Measurements from ENCODE around the gene TMEM198. TPM values are rescaled to one million over a fixed set of nuclear protein-coding genes. Genes with fewer than 3 reads are reported as not detected.

TMEM198 gene
- total and polyA plus RNA-seq, 2 of the 4 experiments (the other 2 are of a cell fraction): 0.18 to 2.2 TPM

- Histone ChIP-seq H2BK5ac (ENCODE audit: low read depth, low read length, poor library complexity, severe bottlenecking) (no peak overlapping the region), H3K9me1 (ENCODE audit: insufficient read depth, low read length) (peaks cover under 1% of the 10 kb centered on the region; the same call in 1 of the 2 replicates), H2BK120ac (ENCODE audit: low read depth, low read length) (no peak overlapping the region), H3K79me1 (ENCODE audit: low read depth in 1 of 2, low read length in 2 of 2) (peaks cover 4 to 13% of the 10 kb centered on the region in 2 experiments; a peak in 3 of 4 replicates), H3K9me3 (ENCODE audit: control insufficient read depth, insufficient read depth, low read length) (no peaks in the 10 kb centered on the region), H2AFZ (replicated peaks; ENCODE audit: low read length, poor library complexity) (no peak overlapping the region), H3K36me3 (ENCODE audit: control insufficient read depth, insufficient read depth, low read length) (peaks cover 45% of the 10 kb centered on the region), H4K8ac (ENCODE audit: low read depth in 2 of 2, low read length in 2 of 2) (no peak overlapping the region), H3K27ac (ENCODE audit: insufficient read depth, low read length) (no peak overlapping the region), H3K56ac (ENCODE audit: extremely low read depth, insufficient read depth, low read length) (no peak overlapping the region), H4K5ac (ENCODE audit: low read depth, low read length) (no peak overlapping the region), H2AK5ac (ENCODE audit: low read depth, low read length) (no peak overlapping the region), H3K4me2 (ENCODE audit: low read depth, low read length) (no peak overlapping the region), H3K18ac (ENCODE audit: low read depth, low read length) (no peak overlapping the region), H3K4me1 (ENCODE audit: control insufficient read depth, insufficient read depth, low read length) (0 out of 2 replicates have a peak, but pooled peaks cover 4% of the 10 kb centered on the region), H2BK20ac (ENCODE audit: low read depth, low read length) (no peak overlapping the region), H2BK15ac (ENCODE audit: low read depth, low read length) (no peak overlapping the region), H2AK9ac (replicated peaks; ENCODE audit: low read depth, low read length, poor library complexity) (no peak overlapping the region), H3K4ac (ENCODE audit: low read depth, low read length) (no peak overlapping the region), H4K91ac (ENCODE audit: insufficient read depth, low read depth, low read length) (no peak overlapping the region), H3K14ac (replicated peaks; ENCODE audit: low read depth, low read length) (no peak overlapping the region), H3K27me3 (ENCODE audit: control insufficient read depth, insufficient read depth, low read length) (peaks cover 4% of the 10 kb centered on the region), H3K4me3 (ENCODE audit: insufficient read depth, low read depth, low read length) (no peak overlapping the region), H3K23ac (ENCODE audit: low read depth, low read length) (no peak overlapping the region), H3K9ac (ENCODE audit: low read depth, low read length) (no peak overlapping the region), H4K20me1 (ENCODE audit: insufficient read depth, low read length) (no peaks in the 10 kb centered on the region)
- ATAC-seq (ENCODE audit: low read depth) (no peak), DNase-seq (no peak)
- POLR2A ChIA-PET (ENCODE audit: unreplicated experiment): no interaction called here
- BruUV-seq (replicated peaks): no TSS peak
- WGBS, 2 experiments (ENCODE audit: extremely low coverage in 2 of 2, insufficient read length in 1 of 2): 71% methylated on average over 1 of the region's 9 CpGs; no CpG with 5 or more reads in 1 of the 2 experiments
- TF ChIP-seq FOS (IDR thresholded peaks at IDR 0.05; ENCODE audit: low read depth, low read length): no peak
- TF ChIP-seq RCOR1 (IDR thresholded peaks at IDR 0.05; ENCODE audit: insufficient replicate concordance, low read length): no peak
- TF ChIP-seq, protein P1, sequence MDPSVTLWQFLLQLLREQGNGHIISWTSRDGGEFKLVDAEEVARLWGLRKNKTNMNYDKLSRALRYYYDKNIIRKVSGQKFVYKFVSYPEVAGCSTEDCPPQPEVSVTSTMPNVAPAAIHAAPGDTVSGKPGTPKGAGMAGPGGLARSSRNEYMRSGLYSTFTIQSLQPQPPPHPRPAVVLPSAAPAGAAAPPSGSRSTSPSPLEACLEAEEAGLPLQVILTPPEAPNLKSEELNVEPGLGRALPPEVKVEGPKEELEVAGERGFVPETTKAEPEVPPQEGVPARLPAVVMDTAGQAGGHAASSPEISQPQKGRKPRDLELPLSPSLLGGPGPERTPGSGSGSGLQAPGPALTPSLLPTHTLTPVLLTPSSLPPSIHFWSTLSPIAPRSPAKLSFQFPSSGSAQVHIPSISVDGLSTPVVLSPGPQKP (IDR thresholded peaks at IDR 0.05; ENCODE audit: borderline replicate concordance, low read depth, low read length): no peak
- dilution Hi-C loops (cut with HindIII; ENCODE audit: low sequenced_read_pairs, unreplicated experiment): no loop called here
- intact Hi-C loops (cut with micrococcal nuclease): no loop called here
- CTCF ChIA-PET: no interaction called here
- in situ Hi-C loops (cut with MboI; ENCODE audit: low sequenced_read_pairs): no loop called here
These were observed 38.2 kb upstream of the TMEM198 start for GRCh38 chr2:219505585-219505984.

All from IMR-90 (cell line).